GM13976 (cell line): ENCODE results near the gene ARSA.
"Not testable (repeated sequence)": the region's sequence is repeated elsewhere in the genome, so short reads cannot be mapped to it uniquely, and the experiment has no call there.

Experiments used
- DNase-seq: peaks from one replicate; pipeline ENCODE4 v3.0.0; 2012; ENCODE audit warnings: low spot score
- CTCF ChIP-seq: IDR thresholded peaks from 2 replicates; pipeline ENCODE4 v1.5.1; 2012; ENCODE audit warnings: borderline replicate concordance, mild to moderate bottlenecking; ENCODE audit not compliant: insufficient read depth; ENCODE audit errors: extremely low read depth, missing control alignments, control extremely low read depth
- in situ Hi-C: fragments of 300-500 bp; cut with MboI; formaldehyde crosslinking; loops from one replicate; pipeline ENCODE4 v1.12.0; 2022; ENCODE audit warnings: low sequenced_read_pairs, mixed read lengths, inconsistent platforms; ENCODE audit not compliant: unreplicated experiment

ARSA gene

GRCh38 chr22:50609599-50609998, 18.4 kb downstream of the ARSA start:
- DNase-seq, result no peak
- TF ChIP-seq CTCF, result no peak
- in situ Hi-C loops, result no loop called here

- DNase-seq, result peak; percentile 25
- no peak for TF ChIP-seq CTCF
- in situ Hi-C loops, result no loop called here
These were observed 19.0 kb downstream of the ARSA start for GRCh38 chr22:50608996-50609395.

- DNase-seq, in situ Hi-C loops: not testable (repeated sequence)
These were observed 19.7 kb downstream of the ARSA start for GRCh38 chr22:50608058-50608840.

- no peak for TF ChIP-seq CTCF
- DNase-seq, result peak; percentile 26
- in situ Hi-C loops, result no loop called here
These were observed 20.3 kb downstream of the ARSA start for GRCh38 chr22:50607659-50608020.

GRCh38 chr22:50606946-50607658, 20.9 kb downstream of the ARSA start:
- in situ Hi-C loops, result no loop called here
- DNase-seq, result peak; percentile 26
- TF ChIP-seq CTCF, result no peak

GRCh38 chr22:50606165-50606945, 21.6 kb downstream of the ARSA start:
- DNase-seq, result peak; percentile 57
- in situ Hi-C loops, result no loop called here
- TF ChIP-seq CTCF, result peak; percentile 24
